Measurements from ENCODE around the gene AGAP1. TPM values are rescaled to one million over a fixed set of nuclear protein-coding genes. Genes with fewer than 3 reads are reported as not detected.

The AGAP1 gene
- total and polyA plus RNA-seq, 4 donors = 2.0 to 8.5 (median 5.4) TPM

DNA sequence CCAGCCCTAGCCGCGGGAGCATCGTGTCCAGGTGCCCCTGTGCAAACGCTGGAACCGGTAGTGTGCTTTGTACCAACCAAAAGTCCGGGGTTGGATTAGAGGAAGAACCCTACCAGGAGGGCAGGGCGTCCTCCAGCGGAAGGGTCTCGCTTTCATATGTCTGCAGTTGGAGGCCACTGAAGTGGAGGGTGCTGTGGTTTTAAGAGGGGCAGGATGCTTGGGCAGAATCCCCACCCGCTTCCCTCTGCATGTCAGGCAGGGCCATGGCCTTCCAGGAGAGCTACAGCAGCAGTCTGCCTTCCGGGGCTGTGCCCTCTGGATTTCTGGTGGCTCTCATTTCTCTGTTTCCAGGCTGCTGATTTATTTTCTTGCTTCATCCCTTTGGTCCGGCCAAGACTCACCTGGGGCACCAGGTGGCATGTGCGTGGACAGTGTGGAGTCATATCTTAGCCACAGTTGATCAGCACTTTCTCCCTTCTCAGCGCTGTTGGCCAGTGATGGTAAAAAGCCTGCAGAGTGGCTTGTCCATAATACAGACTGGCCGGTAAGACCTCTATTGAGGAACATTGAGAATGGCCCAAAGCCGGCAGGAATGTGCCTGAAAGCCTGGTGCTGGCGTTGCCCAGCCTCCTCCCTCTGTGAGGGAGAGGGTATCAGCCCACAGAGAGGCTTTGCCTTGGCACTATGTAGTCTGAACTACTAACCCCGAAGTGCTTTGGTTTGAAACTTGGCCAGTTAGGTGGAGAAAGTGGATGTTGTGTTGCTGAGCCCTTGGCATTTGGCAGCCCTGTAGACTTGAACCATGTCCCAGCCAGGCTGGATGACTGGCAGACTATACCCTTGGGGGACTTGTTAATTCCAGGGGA, 1.8 kb downstream of the AGAP1 start:
- DNase-seq (ENCODE audit: low spot score) = no peak
- Histone ChIP-seq H3K36me3 (ENCODE audit: control insufficient read depth in 4 of 4, insufficient read depth in 3 of 4, low read depth in 1 of 4, low read length in 3 of 4) (no peaks in the 10 kb centered on the region), H3K9ac (ENCODE audit: low read depth in 1 of 2, low read length in 2 of 2) (no peak overlapping the region), H3K27ac (ENCODE audit: low read depth in 1 of 2, low read length in 2 of 2) (peak overlapping the region in 1 of 2 donors; percentile 16), H3K4me1 (ENCODE audit: control insufficient read depth in 4 of 4, insufficient read depth in 4 of 4, low read length in 3 of 4) (peaks cover 6 to 22% (median 14%) of the 10 kb centered on the region in 4 donors), H3K9me3 (ENCODE audit: control insufficient read depth in 4 of 4, low read length in 3 of 4) (no peaks in the 10 kb centered on the region), H3K27me3 (ENCODE audit: control insufficient read depth in 4 of 4, insufficient read depth in 4 of 4, low read length in 3 of 4) (no peaks in the 10 kb centered on the region), H3K4me3 (ENCODE audit: low read depth in 1 of 3, low read length in 3 of 3) (peak overlapping the region; percentile 41 to 88 (median 48))
- WGBS = 30% methylated on average over 18 of the region's 18 CpGs
- TF ChIP-seq, protein P1, sequence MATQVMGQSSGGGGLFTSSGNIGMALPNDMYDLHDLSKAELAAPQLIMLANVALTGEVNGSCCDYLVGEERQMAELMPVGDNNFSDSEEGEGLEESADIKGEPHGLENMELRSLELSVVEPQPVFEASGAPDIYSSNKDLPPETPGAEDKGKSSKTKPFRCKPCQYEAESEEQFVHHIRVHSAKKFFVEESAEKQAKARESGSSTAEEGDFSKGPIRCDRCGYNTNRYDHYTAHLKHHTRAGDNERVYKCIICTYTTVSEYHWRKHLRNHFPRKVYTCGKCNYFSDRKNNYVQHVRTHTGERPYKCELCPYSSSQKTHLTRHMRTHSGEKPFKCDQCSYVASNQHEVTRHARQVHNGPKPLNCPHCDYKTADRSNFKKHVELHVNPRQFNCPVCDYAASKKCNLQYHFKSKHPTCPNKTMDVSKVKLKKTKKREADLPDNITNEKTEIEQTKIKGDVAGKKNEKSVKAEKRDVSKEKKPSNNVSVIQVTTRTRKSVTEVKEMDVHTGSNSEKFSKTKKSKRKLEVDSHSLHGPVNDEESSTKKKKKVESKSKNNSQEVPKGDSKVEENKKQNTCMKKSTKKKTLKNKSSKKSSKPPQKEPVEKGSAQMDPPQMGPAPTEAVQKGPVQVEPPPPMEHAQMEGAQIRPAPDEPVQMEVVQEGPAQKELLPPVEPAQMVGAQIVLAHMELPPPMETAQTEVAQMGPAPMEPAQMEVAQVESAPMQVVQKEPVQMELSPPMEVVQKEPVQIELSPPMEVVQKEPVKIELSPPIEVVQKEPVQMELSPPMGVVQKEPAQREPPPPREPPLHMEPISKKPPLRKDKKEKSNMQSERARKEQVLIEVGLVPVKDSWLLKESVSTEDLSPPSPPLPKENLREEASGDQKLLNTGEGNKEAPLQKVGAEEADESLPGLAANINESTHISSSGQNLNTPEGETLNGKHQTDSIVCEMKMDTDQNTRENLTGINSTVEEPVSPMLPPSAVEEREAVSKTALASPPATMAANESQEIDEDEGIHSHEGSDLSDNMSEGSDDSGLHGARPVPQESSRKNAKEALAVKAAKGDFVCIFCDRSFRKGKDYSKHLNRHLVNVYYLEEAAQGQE (IDR thresholded peaks at IDR 0.05) = no peak
- peak in 1 of 2 donors; percentile 23 for TF ChIP-seq RXRA (IDR thresholded peaks at IDR 0.05)

DNA sequence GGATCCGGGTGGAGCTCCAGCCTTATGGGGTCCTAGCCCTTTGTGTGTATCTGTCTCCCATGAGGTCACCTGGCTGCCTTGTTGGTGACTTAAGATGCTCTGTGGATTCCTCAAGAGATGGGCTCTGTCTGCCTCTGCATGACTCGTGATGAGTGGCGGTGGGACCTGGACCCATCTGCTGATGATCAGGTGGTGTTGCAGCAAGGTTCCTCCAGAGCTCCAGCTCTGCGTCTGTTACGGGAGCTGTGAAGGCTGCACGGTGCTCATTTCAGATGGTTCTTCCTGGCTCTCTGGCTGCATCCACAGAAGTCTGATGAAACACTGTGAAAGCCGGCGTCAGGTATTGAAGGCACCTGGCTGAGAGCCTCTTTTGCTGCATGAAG, 2.4 kb downstream of the AGAP1 start:
- no peak for DNase-seq (ENCODE audit: low spot score)
- no peak for TF ChIP-seq FOXA2 (IDR thresholded peaks at IDR 0.05)
- TF ChIP-seq GABPA (IDR thresholded peaks at IDR 0.05 in 1 of 2, conservative IDR thresholded peaks at IDR 0.05 in 1 of 2) = no peak
- Histone ChIP-seq H3K9ac (ENCODE audit: low read depth in 1 of 2, low read length in 2 of 2) (no peak overlapping the region), H3K27me3 (ENCODE audit: control insufficient read depth in 4 of 4, insufficient read depth in 4 of 4, low read length in 3 of 4) (no peaks in the 10 kb centered on the region), H3K9me3 (ENCODE audit: control insufficient read depth in 4 of 4, low read length in 3 of 4) (no peaks in the 10 kb centered on the region), H3K4me3 (ENCODE audit: low read depth in 1 of 3, low read length in 3 of 3) (no peak overlapping the region), H3K27ac (ENCODE audit: low read depth in 1 of 2, low read length in 2 of 2) (no peak overlapping the region), H3K36me3 (ENCODE audit: control insufficient read depth in 4 of 4, insufficient read depth in 3 of 4, low read depth in 1 of 4, low read length in 3 of 4) (no peaks in the 10 kb centered on the region), H3K4me1 (ENCODE audit: control insufficient read depth in 4 of 4, insufficient read depth in 4 of 4, low read length in 3 of 4) (peaks cover 6 to 23% (median 14%) of the 10 kb centered on the region in 4 donors)
- 75% methylated on average over 8 of the region's 8 CpGs for WGBS

DNA sequence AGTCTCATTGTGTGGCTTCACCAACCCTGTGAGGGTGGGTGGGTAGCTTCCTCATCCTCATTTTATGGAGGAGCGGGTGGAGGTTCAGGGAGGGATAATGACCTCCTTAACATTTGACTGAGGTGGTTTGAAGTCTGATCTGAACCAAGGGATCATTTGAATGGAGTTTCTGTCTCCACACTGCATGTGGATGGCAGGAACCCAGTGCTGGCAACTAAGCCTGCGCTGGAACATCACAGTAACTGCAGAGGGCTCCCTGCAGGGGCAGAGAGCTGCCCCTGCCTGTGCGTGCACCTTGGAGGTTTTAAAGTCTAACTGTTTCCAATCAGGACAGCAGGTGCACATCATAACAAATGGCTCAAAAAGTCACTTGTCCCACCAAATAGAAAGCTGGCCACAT, 3.3 kb downstream of the AGAP1 start:
- DNase-seq (ENCODE audit: low spot score) = no peak
- Histone ChIP-seq H3K36me3 (ENCODE audit: control insufficient read depth in 4 of 4, insufficient read depth in 3 of 4, low read depth in 1 of 4, low read length in 3 of 4) (no peaks in the 10 kb centered on the region), H3K4me3 (ENCODE audit: low read depth in 1 of 3, low read length in 3 of 3) (no peak overlapping the region), H3K9me3 (ENCODE audit: control insufficient read depth in 4 of 4, low read length in 3 of 4) (no peaks in the 10 kb centered on the region), H3K4me1 (ENCODE audit: control insufficient read depth in 4 of 4, insufficient read depth in 4 of 4, low read length in 3 of 4) (peaks cover 6 to 25% (median 14%) of the 10 kb centered on the region in 4 donors), H3K27me3 (ENCODE audit: control insufficient read depth in 4 of 4, insufficient read depth in 4 of 4, low read length in 3 of 4) (no peaks in the 10 kb centered on the region), H3K27ac (ENCODE audit: low read depth in 1 of 2, low read length in 2 of 2) (no peak overlapping the region), H3K9ac (ENCODE audit: low read depth in 1 of 2, low read length in 2 of 2) (no peak overlapping the region)
- TF ChIP-seq FOXA1 (IDR thresholded peaks at IDR 0.05) (no peak), EGR1 (IDR thresholded peaks at IDR 0.05; ENCODE audit: low read depth in 2 of 2) (no peak), JUND (IDR thresholded peaks at IDR 0.05) (no peak), NR2F2 (IDR thresholded peaks at IDR 0.05) (no peak), FOXA2 (IDR thresholded peaks at IDR 0.05) (no peak), HNF4G (IDR thresholded peaks at IDR 0.05) (no peak), RAD21 (IDR thresholded peaks at IDR 0.05) (no peak)
- TF ChIP-seq, protein P1 (IDR thresholded peaks at IDR 0.05) = no peak
- 90% methylated on average over 3 of the region's 3 CpGs for WGBS

All from liver (tissue), 9 donors.